Measurements from ENCODE around the gene CHRNE.
"Not testable (repeated sequence)": the region's sequence is repeated elsewhere in the genome, so short reads cannot be mapped to it uniquely, and the experiment has no call there.

The CHRNE gene

DNA sequence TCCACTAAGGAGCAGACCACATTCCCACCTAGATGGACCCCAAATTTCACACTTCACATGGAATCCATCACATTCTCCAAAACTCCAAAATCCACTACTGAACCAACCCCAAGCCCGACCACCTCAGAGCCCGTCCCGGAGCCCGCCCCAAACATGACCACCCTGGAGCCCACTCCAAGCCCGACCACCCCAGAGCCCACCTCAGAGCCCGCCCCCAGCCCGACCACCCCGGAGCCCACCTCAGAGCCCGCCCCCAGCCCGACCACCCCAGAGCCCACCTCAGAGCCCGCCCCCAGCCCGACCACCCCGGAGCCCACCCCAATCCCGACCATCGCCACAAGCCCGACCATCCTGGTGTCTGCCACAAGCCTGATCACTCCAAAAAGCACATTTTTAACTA, 30.7 kb upstream of the CHRNE start:
- no peak for TF ChIP-seq ZNF274 (IDR thresholded peaks at IDR 0.05; ENCODE audit: low read depth, low read length)
- H3K4me3 ChIP-seq (ENCODE audit: low read length), result no peak overlapping the region

DNA sequence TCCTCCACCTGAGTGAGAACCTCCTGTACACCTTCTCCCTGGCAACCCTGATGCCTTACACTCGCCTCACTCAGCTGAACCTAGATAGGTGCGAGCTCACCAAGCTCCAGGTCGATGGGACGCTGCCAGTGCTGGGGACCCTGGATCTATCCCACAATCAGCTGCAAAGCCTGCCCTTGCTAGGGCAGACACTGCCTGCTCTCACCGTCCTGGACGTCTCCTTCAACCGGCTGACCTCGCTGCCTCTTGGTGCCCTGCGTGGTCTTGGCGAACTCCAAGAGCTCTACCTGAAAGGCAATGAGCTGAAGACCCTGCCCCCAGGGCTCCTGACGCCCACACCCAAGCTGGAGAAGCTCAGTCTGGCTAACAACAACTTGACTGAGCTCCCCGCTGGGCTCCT, 29.9 kb upstream of the CHRNE start:
- no peak overlapping the region for H3K4me3 ChIP-seq (ENCODE audit: low read length)
- TF ChIP-seq ZNF274 (IDR thresholded peaks at IDR 0.05; ENCODE audit: low read depth, low read length), result no peak

DNA sequence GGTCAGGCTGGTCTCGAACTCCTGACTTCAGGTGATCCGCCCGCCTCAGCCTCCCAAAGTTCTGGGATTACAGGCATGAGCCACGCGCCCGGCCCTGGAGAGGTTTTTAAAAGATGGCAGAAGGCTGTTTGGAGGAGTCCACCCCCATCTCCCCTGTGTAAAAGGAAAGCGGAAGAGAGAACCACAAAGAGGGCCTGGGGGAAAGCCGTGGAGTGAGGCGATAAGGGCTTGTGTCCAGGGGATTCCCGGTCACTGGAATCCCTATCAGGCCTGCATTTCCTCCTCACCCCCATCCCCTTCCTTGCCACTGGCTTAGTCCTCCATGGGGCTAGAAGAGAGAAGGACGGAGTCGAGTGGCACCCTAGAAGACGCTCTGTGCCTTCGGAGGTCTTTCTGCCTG, 29.1 kb upstream of the CHRNE start, which contains the start of gene GP1BA:
Gene GP1BA, plus strand, starts transcription at position 315 of the 400 bp plus-strand sequence. CDS start 328 bp downstream, outside the sequence.
- no peak for TF ChIP-seq ZNF274 (IDR thresholded peaks at IDR 0.05; ENCODE audit: low read depth, low read length)
- H3K4me3 ChIP-seq (ENCODE audit: low read length), result no peak within 1 kb of the TSS

GRCh38 chr17:4928881-4929280, 26.0 kb upstream of the CHRNE start:
- TF ChIP-seq ZNF274 (IDR thresholded peaks at IDR 0.05; ENCODE audit: low read depth, low read length), result no peak
- H3K4me3 ChIP-seq (ENCODE audit: low read length), result no peak overlapping the region

DNA sequence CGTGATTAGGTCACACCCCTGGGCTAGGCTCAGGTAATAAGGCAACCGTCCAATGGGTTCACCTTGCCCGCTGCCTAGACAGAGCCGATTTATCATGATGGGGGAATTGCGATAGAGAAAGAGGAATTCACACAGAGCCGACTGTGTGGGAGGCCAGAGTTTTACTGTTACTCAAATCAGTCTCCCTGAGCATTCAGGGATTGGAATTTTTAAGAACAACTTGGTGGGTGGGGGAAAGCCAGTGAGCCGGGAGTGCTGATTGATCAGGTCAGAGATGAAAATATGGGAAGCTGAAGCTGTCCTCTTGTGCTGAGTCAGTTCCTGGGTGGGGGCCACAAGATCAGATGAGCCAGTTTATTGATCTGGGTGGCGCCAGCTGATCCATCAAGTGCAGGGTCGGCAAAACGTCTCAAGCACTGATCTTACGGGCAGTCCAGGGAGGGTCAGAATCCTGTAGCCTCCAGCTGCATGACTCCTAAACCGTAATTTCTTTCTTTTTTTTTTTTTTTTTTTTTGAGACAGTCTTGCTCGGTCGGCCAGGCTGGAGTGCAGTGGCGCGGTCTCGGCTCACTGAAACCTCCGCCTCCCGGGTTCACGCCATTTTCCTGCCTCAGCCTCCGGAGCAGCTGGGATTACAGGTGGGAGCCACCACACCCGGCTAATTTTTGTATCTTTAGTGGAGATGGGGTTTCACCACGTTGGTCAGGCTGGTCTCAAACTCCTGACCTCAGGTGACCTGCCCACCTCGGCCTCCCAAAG, 23.9 kb upstream of the CHRNE start:
- not testable (repeated sequence) for H3K4me3 ChIP-seq (ENCODE audit: low read length)

- H3K4me3 ChIP-seq (ENCODE audit: low read length), result no peak overlapping the region
- no peak for TF ChIP-seq ZNF274 (IDR thresholded peaks at IDR 0.05; ENCODE audit: low read depth, low read length)
Measured at GRCh38 chr17:4921320-4921719, 18.4 kb upstream of the CHRNE start.

DNA sequence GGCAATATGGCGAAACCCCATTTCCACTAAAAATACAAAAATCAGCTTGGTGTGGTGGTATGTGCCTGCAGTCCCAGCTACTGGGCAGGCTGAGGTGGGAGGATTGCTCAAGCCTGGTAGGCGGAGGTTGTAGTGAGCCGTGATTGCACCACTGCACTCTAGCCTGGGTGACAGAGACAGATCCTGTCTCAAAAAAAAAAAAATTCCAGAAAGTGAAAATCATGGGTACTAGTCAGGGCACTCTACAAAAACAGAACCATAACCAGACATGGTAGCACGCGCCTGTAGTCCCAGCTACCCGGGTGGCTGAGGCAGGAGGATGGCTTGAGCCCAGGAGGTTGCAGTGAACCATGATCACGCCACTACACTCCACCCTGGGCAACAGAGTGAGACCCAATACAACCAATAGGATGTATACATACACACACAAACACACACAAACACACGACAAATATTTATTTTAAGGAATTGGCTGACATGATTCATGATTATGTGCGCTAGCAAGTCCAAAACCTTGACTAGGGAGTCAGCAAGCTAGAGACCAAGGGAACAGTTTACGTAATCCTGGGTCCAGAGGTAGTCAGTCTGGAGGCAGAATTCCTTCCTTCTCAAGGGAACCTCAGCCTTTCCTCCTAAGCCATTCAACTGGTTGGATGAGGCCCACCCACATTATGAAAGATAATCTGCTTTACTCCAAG, 17.6 kb upstream of the CHRNE start:
- no peak overlapping the region for H3K4me3 ChIP-seq (ENCODE audit: low read length)
- no peak for TF ChIP-seq ZNF274 (IDR thresholded peaks at IDR 0.05; ENCODE audit: low read depth, low read length)

- no peak for TF ChIP-seq ZNF274 (IDR thresholded peaks at IDR 0.05; ENCODE audit: low read depth, low read length)
- H3K4me3 ChIP-seq (ENCODE audit: low read length), result no peak overlapping the region
Measured at GRCh38 chr17:4919511-4920047, 16.7 kb upstream of the CHRNE start.

- H3K4me3 ChIP-seq (ENCODE audit: low read length), result not testable (repeated sequence)
Measured at GRCh38 chr17:4914551-4914950, 11.7 kb upstream of the CHRNE start.

DNA sequence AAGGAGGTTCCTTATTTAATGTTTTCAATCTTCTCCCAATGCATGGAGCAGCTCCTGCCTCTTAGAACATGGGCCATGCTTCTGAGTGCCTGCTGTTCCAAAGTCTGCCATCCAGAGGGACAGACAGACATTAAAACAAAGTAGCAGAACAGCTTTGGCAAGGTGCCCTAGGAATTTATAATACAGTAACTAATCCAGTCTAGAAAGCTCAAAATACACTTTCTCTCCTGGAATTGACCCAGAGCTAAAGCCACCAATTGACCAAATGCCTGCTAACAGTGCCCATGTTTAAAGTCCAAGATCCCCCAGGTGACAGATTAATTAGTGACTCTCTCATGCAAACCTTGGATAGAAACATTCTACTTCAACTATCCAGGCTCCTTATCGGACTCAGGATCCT, 11.1 kb upstream of the CHRNE start:
- TF ChIP-seq ZNF274 (IDR thresholded peaks at IDR 0.05; ENCODE audit: low read depth, low read length), result no peak
- H3K4me3 ChIP-seq (ENCODE audit: low read length), result no peak overlapping the region

DNA sequence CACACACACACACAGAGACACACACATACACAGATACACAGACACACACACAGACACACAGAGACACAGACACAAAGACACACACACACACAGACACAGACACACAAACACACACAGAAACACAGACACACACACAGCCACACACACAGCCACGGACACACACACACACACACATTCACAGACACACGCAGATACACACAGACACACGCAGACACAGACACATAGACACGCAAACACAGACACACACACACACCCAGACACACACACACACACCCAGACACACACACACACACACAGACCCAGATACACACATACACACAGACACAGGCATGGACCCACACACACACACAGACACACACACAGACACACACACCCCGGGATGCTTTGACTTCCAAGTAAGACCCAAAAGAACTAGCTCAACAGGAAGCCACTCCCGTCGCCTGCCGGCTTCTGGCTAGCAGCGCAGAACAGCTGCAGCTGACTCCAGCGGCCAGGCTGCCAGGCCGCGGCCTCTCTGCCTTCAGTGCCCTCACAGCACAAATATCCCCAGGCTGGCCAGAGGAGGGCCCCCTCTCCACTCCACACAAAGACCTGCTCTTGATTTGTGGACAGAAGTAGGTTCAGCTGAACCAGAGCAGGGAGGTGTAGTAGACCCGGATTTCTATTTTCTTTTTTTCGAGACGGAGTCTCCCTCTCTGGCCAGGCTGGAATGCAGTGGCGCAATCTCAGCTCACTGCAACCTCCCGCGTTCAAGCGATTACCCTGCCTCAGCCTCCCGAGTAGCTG, 6.0 kb upstream of the CHRNE start:
- TF ChIP-seq ZNF274 (IDR thresholded peaks at IDR 0.05; ENCODE audit: low read depth, low read length), result no peak
- H3K4me3 ChIP-seq (ENCODE audit: low read length), result no peak overlapping the region

DNA sequence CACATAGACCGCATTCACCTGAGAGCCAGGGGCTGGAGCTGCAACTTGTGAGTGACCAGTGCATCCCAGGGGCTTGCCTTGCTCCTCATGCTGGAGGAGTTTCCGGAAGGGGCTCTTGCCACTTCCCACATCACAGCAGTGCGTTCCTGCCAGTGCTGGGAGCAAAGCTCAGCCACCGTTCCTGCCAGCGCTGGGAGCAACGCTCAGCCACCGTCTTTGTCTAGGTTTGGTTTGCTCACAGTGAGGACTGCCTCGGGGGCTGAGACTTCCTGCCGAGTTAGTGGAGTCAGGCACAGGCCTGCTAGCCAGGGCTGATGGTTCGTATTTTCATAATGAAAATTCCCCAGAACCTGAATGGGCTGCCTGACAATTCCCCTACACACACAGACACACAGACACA, 5.4 kb upstream of the CHRNE start:
- H3K4me3 ChIP-seq (ENCODE audit: low read length), result no peak overlapping the region
- TF ChIP-seq ZNF274 (IDR thresholded peaks at IDR 0.05; ENCODE audit: low read depth, low read length), result no peak

- H3K4me3 ChIP-seq (ENCODE audit: low read length), result not testable (repeated sequence)
Measured at GRCh38 chr17:4906642-4907041, 3.7 kb upstream of the CHRNE start.

DNA sequence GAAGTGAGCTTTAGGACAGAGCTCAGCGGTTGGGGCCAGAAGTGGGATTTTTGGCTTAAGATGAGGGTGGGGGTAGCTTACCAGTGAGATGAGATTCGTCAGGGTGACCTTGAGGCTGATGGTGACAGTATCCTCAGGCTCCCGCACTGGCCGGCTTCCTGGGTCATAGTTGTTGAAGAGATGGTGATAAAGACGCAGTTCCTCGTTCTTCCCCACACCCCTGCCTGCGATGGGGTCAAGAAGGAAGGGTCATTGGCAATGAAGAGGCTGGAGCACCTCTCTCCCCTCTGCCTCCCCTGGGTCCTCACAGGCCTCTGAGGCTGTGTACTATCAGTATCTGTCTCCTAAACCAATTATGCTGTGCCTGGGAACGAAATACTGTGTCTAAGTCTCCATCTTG, 358 bp downstream of the CHRNE start:
- no peak for TF ChIP-seq ZNF274 (IDR thresholded peaks at IDR 0.05; ENCODE audit: low read depth, low read length)
- no peak overlapping the region for H3K4me3 ChIP-seq (ENCODE audit: low read length)
